ENCODE results near the gene SEC14L1. TPM values are rescaled to one million over a fixed set of nuclear protein-coding genes. Genes with fewer than 3 reads are reported as not detected.

SEC14L1 gene
- total RNA-seq, 2 experiments from 2014 or later = 97.3 to 98.5 TPM

DNA sequence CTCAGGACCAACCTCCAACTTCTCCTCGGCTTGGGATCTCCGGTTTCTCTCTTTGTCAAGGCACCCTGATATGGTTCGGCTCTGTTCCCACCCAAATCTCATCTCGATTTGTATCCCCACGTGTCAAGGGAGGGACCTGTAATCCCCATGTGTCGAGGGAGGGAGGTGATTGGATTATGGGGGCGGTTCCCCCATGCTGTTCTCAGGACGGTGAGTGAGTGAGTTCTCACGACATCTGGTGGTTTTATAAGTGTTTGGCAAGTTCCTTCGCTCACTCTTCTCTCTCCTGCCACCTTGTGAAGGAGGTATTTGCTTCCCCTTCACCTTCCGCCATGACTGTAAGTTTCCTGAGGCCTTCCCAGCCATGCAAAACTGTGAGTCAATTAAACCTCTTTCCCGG lies 117.9 kb downstream of the SEC14L1 start:
- no peak overlapping the region for H3K4me3 ChIP-seq (ENCODE audit: low read length)
- H3K9me3 Mint-ChIP-seq = no peaks in the 10 kb centered on the region
- TF ChIP-seq, protein P1, sequence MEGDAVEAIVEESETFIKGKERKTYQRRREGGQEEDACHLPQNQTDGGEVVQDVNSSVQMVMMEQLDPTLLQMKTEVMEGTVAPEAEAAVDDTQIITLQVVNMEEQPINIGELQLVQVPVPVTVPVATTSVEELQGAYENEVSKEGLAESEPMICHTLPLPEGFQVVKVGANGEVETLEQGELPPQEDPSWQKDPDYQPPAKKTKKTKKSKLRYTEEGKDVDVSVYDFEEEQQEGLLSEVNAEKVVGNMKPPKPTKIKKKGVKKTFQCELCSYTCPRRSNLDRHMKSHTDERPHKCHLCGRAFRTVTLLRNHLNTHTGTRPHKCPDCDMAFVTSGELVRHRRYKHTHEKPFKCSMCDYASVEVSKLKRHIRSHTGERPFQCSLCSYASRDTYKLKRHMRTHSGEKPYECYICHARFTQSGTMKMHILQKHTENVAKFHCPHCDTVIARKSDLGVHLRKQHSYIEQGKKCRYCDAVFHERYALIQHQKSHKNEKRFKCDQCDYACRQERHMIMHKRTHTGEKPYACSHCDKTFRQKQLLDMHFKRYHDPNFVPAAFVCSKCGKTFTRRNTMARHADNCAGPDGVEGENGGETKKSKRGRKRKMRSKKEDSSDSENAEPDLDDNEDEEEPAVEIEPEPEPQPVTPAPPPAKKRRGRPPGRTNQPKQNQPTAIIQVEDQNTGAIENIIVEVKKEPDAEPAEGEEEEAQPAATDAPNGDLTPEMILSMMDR (IDR thresholded peaks at IDR 0.05) = no peak
- intact Hi-C loops (cut with DNase I, micrococcal nuclease) = no loop called here
- H3K4me3 Mint-ChIP-seq = no peak overlapping the region
- H3K36me3 ChIP-seq (ENCODE audit: insufficient read depth, low read length) = no peaks in the 10 kb centered on the region
- H3K27me3 ChIP-seq (ENCODE audit: control insufficient read depth in 1 of 2, insufficient read depth in 2 of 2, low read length in 2 of 2) = peaks cover 0 to 2% of the 10 kb centered on the region in 2 experiments
- H3K27ac ChIP-seq (ENCODE audit: low read depth in 1 of 2, low read length in 2 of 2) = no peak overlapping the region
- ChIA-PET CTCF (no interaction called here), POLR2A (no interaction called here)
- no peak overlapping the region for H3K27ac Mint-ChIP-seq
- ATAC-seq (ENCODE audit: poor library complexity) (no peak), DNase-seq (no peak)
- no peaks in the 10 kb centered on the region for H3K27me3 Mint-ChIP-seq
- H3K4me1 ChIP-seq (ENCODE audit: insufficient read depth, low read length) = no peaks in the 10 kb centered on the region
- H3K36me3 Mint-ChIP-seq (ENCODE audit: low read depth) = no peaks in the 10 kb centered on the region
- H3K4me1 Mint-ChIP-seq (ENCODE audit: low read depth) = no peaks in the 10 kb centered on the region
- no peaks in the 10 kb centered on the region for H3K9me3 ChIP-seq (ENCODE audit: control insufficient read depth in 1 of 2, insufficient read depth in 1 of 2, low read length in 2 of 2)

DNA sequence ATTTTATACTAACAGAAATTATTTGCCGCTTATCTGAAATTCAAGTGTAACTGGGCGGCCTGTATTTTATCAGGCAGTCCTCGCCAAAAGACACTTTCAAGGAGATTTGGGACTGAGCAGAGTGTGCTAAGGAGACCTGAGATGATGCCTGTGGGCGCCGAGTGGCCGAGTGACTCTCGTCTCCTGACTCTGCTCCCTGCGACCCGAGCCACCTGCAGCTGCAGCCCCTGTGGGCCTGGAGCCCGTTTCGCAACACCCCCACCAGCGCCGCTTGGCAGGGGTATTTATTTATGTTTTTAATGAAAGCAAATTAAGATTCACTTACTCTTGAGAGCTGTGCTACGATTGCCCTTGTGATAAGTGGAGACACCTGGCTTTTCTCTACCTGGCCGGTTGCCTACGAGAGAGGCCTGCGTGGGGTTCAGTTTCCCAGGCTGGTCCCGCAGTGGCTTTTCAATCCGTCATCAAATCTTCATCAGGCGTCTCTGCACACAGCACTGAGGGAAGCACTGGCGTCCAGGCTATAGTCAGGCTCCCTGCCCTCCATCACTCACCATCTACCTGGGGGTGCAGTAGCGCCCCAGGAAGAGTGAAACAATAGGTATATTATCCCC lies 124.0 kb downstream of the SEC14L1 start:
- ATAC-seq (ENCODE audit: poor library complexity) (no peak), DNase-seq (no peak)
- H3K9me3 ChIP-seq (ENCODE audit: control insufficient read depth in 1 of 2, insufficient read depth in 1 of 2, low read length in 2 of 2) = peaks cover 0 to under 1% of the 10 kb centered on the region in 2 experiments
- Mint-ChIP-seq H3K27me3 (no peaks in the 10 kb centered on the region), H3K36me3 (ENCODE audit: low read depth) (no peaks in the 10 kb centered on the region), H3K9me3 (no peaks in the 10 kb centered on the region), H3K27ac (no peak overlapping the region), H3K4me1 (ENCODE audit: low read depth) (no peaks in the 10 kb centered on the region), H3K4me3 (no peak overlapping the region)
- H3K36me3 ChIP-seq (ENCODE audit: insufficient read depth, low read length) = no peaks in the 10 kb centered on the region
- CTCF ChIA-PET = no interaction called here
- POLR2A ChIA-PET = no interaction called here
- TF ChIP-seq, protein P1 (IDR thresholded peaks at IDR 0.05) = no peak
- H3K27ac ChIP-seq (ENCODE audit: low read depth in 1 of 2, low read length in 2 of 2) = no peak overlapping the region
- H3K4me1 ChIP-seq (ENCODE audit: insufficient read depth, low read length) = no peaks in the 10 kb centered on the region
- H3K27me3 ChIP-seq (ENCODE audit: control insufficient read depth in 1 of 2, insufficient read depth in 2 of 2, low read length in 2 of 2) = no peaks in the 10 kb centered on the region
- intact Hi-C loops (cut with DNase I, micrococcal nuclease) = no loop called here
- H3K4me3 ChIP-seq (ENCODE audit: low read length) = no peak overlapping the region

DNA sequence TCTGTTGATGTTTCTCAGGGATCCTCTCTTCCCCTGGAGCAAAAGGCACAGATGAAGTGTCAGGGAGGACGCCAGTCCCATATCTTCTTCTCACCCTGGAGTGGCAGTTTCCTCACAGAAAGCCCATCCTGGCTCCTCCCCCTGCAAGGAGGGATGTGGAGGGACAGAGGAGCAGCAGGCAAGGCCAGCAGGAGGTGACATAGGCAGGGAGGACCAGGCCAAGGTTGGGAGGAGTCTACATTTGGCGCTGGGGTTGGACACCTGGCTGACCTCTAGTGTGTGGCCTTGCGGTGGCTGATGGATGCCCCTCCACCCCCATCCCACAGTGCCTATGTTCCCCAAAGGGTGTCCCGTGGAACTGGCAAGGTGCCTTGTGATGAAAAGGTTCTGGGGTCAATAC lies 125.4 kb downstream of the SEC14L1 start:
- H3K27ac Mint-ChIP-seq = no peak overlapping the region
- no peaks in the 10 kb centered on the region for H3K9me3 Mint-ChIP-seq

More for the DNA sequence above, 125.4 kb downstream of the SEC14L1 start:
- Mint-ChIP-seq H3K27me3 (no peaks in the 10 kb centered on the region), H3K4me1 (ENCODE audit: low read depth) (no peaks in the 10 kb centered on the region), H3K4me3 (no peak overlapping the region), H3K36me3 (ENCODE audit: low read depth) (no peaks in the 10 kb centered on the region)
- DNase-seq (no peak), ATAC-seq (ENCODE audit: poor library complexity) (no peak)
- H3K27ac ChIP-seq (ENCODE audit: low read depth in 1 of 2, low read length in 2 of 2) = no peak overlapping the region
- H3K9me3 ChIP-seq (ENCODE audit: control insufficient read depth in 1 of 2, insufficient read depth in 1 of 2, low read length in 2 of 2) = peaks cover 0 to 4% of the 10 kb centered on the region in 2 experiments
- ChIA-PET POLR2A (no interaction called here), CTCF (no interaction called here)
- H3K36me3 ChIP-seq (ENCODE audit: insufficient read depth, low read length) = no peaks in the 10 kb centered on the region
- H3K4me1 ChIP-seq (ENCODE audit: insufficient read depth, low read length) = no peaks in the 10 kb centered on the region
- no peaks in the 10 kb centered on the region for H3K27me3 ChIP-seq (ENCODE audit: control insufficient read depth in 1 of 2, insufficient read depth in 2 of 2, low read length in 2 of 2)
- TF ChIP-seq, protein P1 (IDR thresholded peaks at IDR 0.05) = no peak
- H3K4me3 ChIP-seq (ENCODE audit: low read length) = no peak overlapping the region
- intact Hi-C loops (cut with DNase I, micrococcal nuclease) = no loop called here
